GM12878 (cell line): ENCODE measurements around the gene UBE2L6. TPM values are rescaled to one million over a fixed set of nuclear protein-coding genes. Genes with fewer than 3 reads are reported as not detected.

Source experiments
- ATAC-seq: fragments of 200-7000 bp; cut with Tn5 transposase; 3 replicates; pipeline ENCODE4 v1.9.1; 2020; ENCODE audit warnings: mild to moderate bottlenecking, moderate library complexity
- BruUV-seq: library from RNA; stranded (reverse); fragments of 400-500 nt; replicated peaks from 2 replicates; lab custom pipeline; 2021; lab: Mats Ljungman, UMichigan
- CTCF ChIA-PET: fragments of 300-600 bp; sonication (Branson Sonifier 250); formaldehyde crosslinking; extraction: SDS; loops from one replicate; lab custom pipeline; 2021; ENCODE audit warnings: inconsistent platforms; lab: Yijun Ruan, JAX
- POLR2A ChIA-PET: fragments of 350-600 bp; formaldehyde crosslinking; extraction: SDS; loops from one replicate; lab custom pipeline; 2021; ENCODE audit warnings: inconsistent platforms; lab: Charles Lee
- RAD21 ChIA-PET: fragments of 300-600 bp; sonication (Branson Sonifier 250); formaldehyde crosslinking; loops from one replicate; lab custom pipeline; 2023; ENCODE audit warnings: antibody characterized with exemption; ENCODE audit not compliant: unreplicated experiment; lab: Charles Lee
- SMC1A ChIA-PET: fragments of 300-600 bp; sonication (Branson Sonifier 250); formaldehyde crosslinking; loops from one replicate; lab custom pipeline; 2023; ENCODE audit not compliant: unreplicated experiment, uncharacterized antibody; lab: Charles Lee
- DNase-seq: peaks from one replicate; pipeline ENCODE4 v3.0.0-alpha.2; 2011; ENCODE audit warnings: low read depth, low spot score
- FAIRE-seq: peaks from 3 replicates; lab custom pipeline; 2011; peaks lifted over from hg19 to GRCh38; lab: Jason Lieb, UNC
- H2AFZ ChIP-seq: 2 replicates; pipeline ENCODE4 v1.6.0; 2011; ENCODE audit warnings: low read depth, low read length, control low read depth; ENCODE audit not compliant: control insufficient read depth
- H3K27ac ChIP-seq: 2 replicates; pipeline ENCODE4 v1.5.1; 2011; ENCODE audit warnings: control low read depth; ENCODE audit not compliant: control insufficient read depth, insufficient read depth
- H3K27me3 ChIP-seq, 2 experiments: replicated peaks in 1 of 2; 2 replicates each; pipeline versions ENCODE4 v1.6.0 to v1.6.1; 2011; ENCODE audit warnings: low read length in 1 of 2; ENCODE audit not compliant: control insufficient read depth in 2 of 2, insufficient read depth in 2 of 2
- H3K36me3 ChIP-seq, 2 experiments: 2 replicates each; pipeline ENCODE4 v1.5.1; 2011; ENCODE audit warnings: low read length in 1 of 2; ENCODE audit not compliant: control insufficient read depth in 2 of 2, insufficient read depth in 2 of 2
- H3K4me1 ChIP-seq: 2 replicates; pipeline ENCODE4 v1.6.1; 2011; ENCODE audit warnings: mild to moderate bottlenecking, low read length, moderate library complexity, mixed read lengths; ENCODE audit not compliant: control insufficient read depth, insufficient read depth
- H3K4me2 ChIP-seq: 2 replicates; pipeline ENCODE4 v1.6.0; 2011; ENCODE audit warnings: control low read depth; ENCODE audit not compliant: control insufficient read depth, insufficient read depth
- H3K4me3 ChIP-seq: fragments of 200-600 bp; sonication (generic); 2 replicates; pipeline ENCODE4 v1.5.1; 2016
- H3K79me2 ChIP-seq: 2 replicates; pipeline ENCODE4 v1.6.0; 2011; ENCODE audit warnings: low read length; ENCODE audit not compliant: control insufficient read depth, insufficient read depth
- H3K9ac ChIP-seq: 2 replicates; pipeline ENCODE4 v1.8.0; 2011; ENCODE audit warnings: low read length, control low read depth, mixed read lengths; ENCODE audit not compliant: control insufficient read depth, insufficient read depth
- H3K9me3 ChIP-seq: replicated peaks from 3 replicates; pipeline ENCODE4 v1.5.1; 2011; ENCODE audit warnings: mild to moderate bottlenecking, low read length; ENCODE audit not compliant: control insufficient read depth, insufficient read depth
- H4K20me1 ChIP-seq: 2 replicates; pipeline ENCODE4 v1.6.0; 2011; ENCODE audit not compliant: control insufficient read depth, insufficient read depth
- GATAD2B ChIP-seq: fragments of 450-650 bp; conservative IDR thresholded peaks from 2 replicates; pipeline ENCODE4 v1.6.1; 2017; ENCODE audit warnings: low read depth, mild to moderate bottlenecking, moderate library complexity
- KDM1A ChIP-seq: fragments of 200-600 bp; sonication (generic); IDR thresholded peaks from 2 replicates; pipeline ENCODE4 v1.6.1; 2016; ENCODE audit warnings: borderline replicate concordance
- NBN ChIP-seq: fragments of 450-650 bp; IDR thresholded peaks from 2 replicates; pipeline ENCODE4 v1.6.1; 2016
- NFYA ChIP-seq: IDR thresholded peaks from 2 replicates; pipeline ENCODE4 v1.6.1; 2011; ENCODE audit warnings: low read depth, mild to moderate bottlenecking, low read length, improper control_type of control experiment, borderline replicate concordance
- NR2F1 ChIP-seq: fragments of 450-650 bp; conservative IDR thresholded peaks from 2 replicates; pipeline ENCODE4 v1.6.1; 2017; ENCODE audit warnings: mild to moderate bottlenecking
- STAT1 ChIP-seq: fragments of 450-650 bp; conservative IDR thresholded peaks from 2 replicates; pipeline ENCODE4 v1.6.1; 2014; ENCODE audit warnings: antibody characterized with exemption, mild to moderate bottlenecking
- ZBTB11 ChIP-seq: fragments of 450-650 bp; formaldehyde crosslinking; IDR thresholded peaks from 2 replicates; pipeline ENCODE4 v1.5.0; 2022; ENCODE audit warnings: mild to moderate bottlenecking, missing genetic modification characterization
- ZBTB4 ChIP-seq: fragments of 450-650 bp; formaldehyde crosslinking; IDR thresholded peaks from 2 replicates; pipeline ENCODE4 v1.4.0; 2022; ENCODE audit warnings: mild to moderate bottlenecking, moderate library complexity
- WGBS: methylation state at CpG from one replicate; pipeline ENCODE4 v1.1.6; 2016; ENCODE audit warnings: low lambda C conversion rate; ENCODE audit not compliant: insufficient replicate concordance, insufficient coverage; ENCODE audit errors: missing lambda C conversion rate; 5-methylcytosine and 5-hydroxymethylcytosine counted together
- in situ Hi-C: fragments of 300-500 bp; cut with MboI; formaldehyde crosslinking; loops from 9 replicates; pipeline ENCODE4 v1.14.3; 2018; ENCODE audit warnings: mixed read lengths
- intact Hi-C: fragments of 100-400 bp; cut with micrococcal nuclease; formaldehyde crosslinking; loops from one replicate; pipeline ENCODE4 v1.14.2; 2022; ENCODE audit not compliant: unreplicated experiment
- polyA plus RNA-seq, 11 experiments: library from polyadenylated mRNA; depleted of rRNA in 4 of 11; unstranded in 6 of 11; stranded (reverse) in 5 of 11; fragments of >200 nt; fragmentation: Nextera tagmentation in 4 of 11; fragmentation: Illumina TruSeq in 1 of 11; extraction: Ambion mirVana in 4 of 11; extraction: Trizol in 1 of 11; gene quantifications; 1 replicate in 1 of 11; 2 replicates in 10 of 11; pipeline versions ENCODE4 v1.2.1 to v1.2.3, GENCODE V29; 2011 to 2016; ENCODE audit warnings: inconsistent platforms in 2 of 11, missing spikeins in 2 of 11, low read depth in 1 of 11
- total RNA-seq, 4 experiments: library from RNA; depleted of rRNA in 3 of 4; stranded (reverse); fragments of >200 nt in 3 of 4; fragmentation: Illumina TruSeq in 1 of 4; extraction: Trizol in 1 of 4; gene quantifications; 2 replicates each; pipeline versions ENCODE4 v1.2.1 to v1.2.3, GENCODE V29; 2013 to 2021

Gene UBE2L6
- total and polyA plus RNA-seq, 10 of the 15 experiments (the other 5 are each of a cell fraction or from before 2014, with no cell fraction given), result 114 to 295 (median 173) TPM

- no peak overlapping the region for H3K4me3 ChIP-seq
- no peaks in the 10 kb centered on the region for H3K4me1 ChIP-seq
- H3K27ac ChIP-seq, result no peak overlapping the region
- CTCF ChIA-PET, result no interaction called here
- no peak overlapping the region for H3K9ac ChIP-seq
- no peaks in the 10 kb centered on the region for H3K9me3 ChIP-seq
- no peak overlapping the region for H3K4me2 ChIP-seq
- H2AFZ ChIP-seq, result no peak overlapping the region
- DNase-seq (no peak), ATAC-seq (no peak), FAIRE-seq (no peak)
- WGBS, result 69% methylated on average over 4 of the region's 4 CpGs
- RAD21 ChIA-PET, result no interaction called here
- BruUV-seq, result no TSS peak
- intact Hi-C loops (no loop called here), in situ Hi-C loops (no loop called here)
- no peak for TF ChIP-seq NFYA
- TF ChIP-seq ZBTB11, result no peak
- H3K36me3 ChIP-seq, result no peaks in the 10 kb centered on the region
- H3K27me3 ChIP-seq, result no peaks in the 10 kb centered on the region; a peak in 1 of 4 replicates
- no peaks in the 10 kb centered on the region for H4K20me1 ChIP-seq
- H3K79me2 ChIP-seq, result no peaks in the 10 kb centered on the region
- SMC1A ChIA-PET, result interaction anchor here (1.9 kb wide), 1 partner anchor 31 kb away, joined by 6 read pairs; no protein-coding TSS in a partner anchor
- POLR2A ChIA-PET, result no interaction called here
Observed at GRCh38 chr11:57610170-57610569, 42.7 kb upstream of the UBE2L6 start.

- H3K36me3 ChIP-seq, result no peaks in the 10 kb centered on the region
- in situ Hi-C loops, result no loop called here
- no peak overlapping the region for H3K9ac ChIP-seq
- H3K4me2 ChIP-seq, result no peak overlapping the region
- H2AFZ ChIP-seq, result no peak overlapping the region
- ChIA-PET POLR2A (interaction anchor here (0.7 kb wide), 1 partner anchor 35 kb away, joined by 3 read pairs; no protein-coding TSS in a partner anchor), RAD21 (interaction anchor here (0.8 kb wide), 1 partner anchor 37 kb away, joined by 3 read pairs; no protein-coding TSS in a partner anchor), CTCF (interaction anchor here (0.7 to 1.8 kb wide), 7 partner anchors 16 to 148 kb away, joined by 3 to 7 read pairs (median 5); no protein-coding TSS in a partner anchor), SMC1A (interaction anchor here (0.6 kb wide), 1 partner anchor 920 kb away, joined by 3 read pairs; no protein-coding TSS in a partner anchor)
- no peak overlapping the region for H3K27ac ChIP-seq
- no peaks in the 10 kb centered on the region for H3K4me1 ChIP-seq
- no peaks in the 10 kb centered on the region for H3K27me3 ChIP-seq
- H4K20me1 ChIP-seq, result no peaks in the 10 kb centered on the region
- FAIRE-seq (no peak), ATAC-seq (no peak), DNase-seq (no peak)
- intact Hi-C loops, result no loop called here
- BruUV-seq, result no TSS peak
- H3K79me2 ChIP-seq, result no peaks in the 10 kb centered on the region
- 76% methylated on average over 5 of the region's 5 CpGs for WGBS
- H3K9me3 ChIP-seq, result no peaks in the 10 kb centered on the region
- H3K4me3 ChIP-seq, result no peak overlapping the region
- TF ChIP-seq NBN, result no peak
- TF ChIP-seq GATAD2B, result no peak
- no peak for TF ChIP-seq NR2F1
- no peak for TF ChIP-seq ZBTB4
- no peak for TF ChIP-seq KDM1A
- TF ChIP-seq STAT1, result no peak
Observed at GRCh38 chr11:57605028-57605420, 37.6 kb upstream of the UBE2L6 start.
